Fibroblast of villous mesenchyme (primary cell): Measurements from ENCODE around the gene ASCC3. TPM values are rescaled to one million over a fixed set of nuclear protein-coding genes. Genes with fewer than 3 reads are reported as not detected.

ENCODE experiments used
- DNase-seq: peaks from one replicate; pipeline ENCODE4 v3.0.0-alpha.2; 2010; ENCODE audit warnings: low read depth
- H3K4me3 ChIP-seq: 2 replicates; pipeline ENCODE4 v1.5.1; 2011; ENCODE audit warnings: low read depth, mild to moderate bottlenecking, low read length
- CTCF ChIP-seq: IDR thresholded peaks from 2 replicates; pipeline ENCODE4 v1.5.1; 2012; ENCODE audit warnings: low read depth, mild to moderate bottlenecking, low read length; ENCODE audit not compliant: insufficient read depth
- total RNA-seq: library from RNA; depleted of rRNA; stranded (reverse); fragments of >200 nt; gene quantifications from 2 replicates; pipeline ENCODE4 v1.2.3, GENCODE V29; 2012

ASCC3 gene
- total RNA-seq, 1 donor: 165 TPM

GRCh38 chr6:100514660-100515059 lies 366.5 kb downstream of the ASCC3 start:
- DNase-seq: no peak
- no peak for TF ChIP-seq CTCF
- H3K4me3 ChIP-seq: no peak overlapping the region

GRCh38 chr6:100512203-100512862 lies 368.8 kb downstream of the ASCC3 start:
- TF ChIP-seq CTCF: no peak
- no peak for DNase-seq
- no peak overlapping the region for H3K4me3 ChIP-seq

GRCh38 chr6:100509101-100509500 lies 372.0 kb downstream of the ASCC3 start:
- DNase-seq: no peak
- TF ChIP-seq CTCF: no peak

GRCh38 chr6:100506651-100507050 lies 374.5 kb downstream of the ASCC3 start:
- DNase-seq: peak; percentile 27
- TF ChIP-seq CTCF: no peak

More at GRCh38 chr6:100509101-100509500, 372.0 kb downstream of the ASCC3 start:
- no peak overlapping the region for H3K4me3 ChIP-seq

GRCh38 chr6:100504786-100505737 lies 376.1 kb downstream of the ASCC3 start:
- H3K4me3 ChIP-seq: no peak overlapping the region
- DNase-seq: peak; percentile 78
- no peak for TF ChIP-seq CTCF

More at GRCh38 chr6:100506651-100507050, 374.5 kb downstream of the ASCC3 start:
- H3K4me3 ChIP-seq: no peak overlapping the region

- DNase-seq: no peak
- TF ChIP-seq CTCF: no peak
- H3K4me3 ChIP-seq: no peak overlapping the region
Measured at GRCh38 chr6:100503043-100503705, 378.0 kb downstream of the ASCC3 start.
